Fibroblast of villous mesenchyme (primary cell): Measurements from ENCODE around the gene PIP4K2A. TPM values are rescaled to one million over a fixed set of nuclear protein-coding genes. Genes with fewer than 3 reads are reported as not detected.

Source experiments
- DNase-seq: peaks from one replicate; pipeline ENCODE4 v3.0.0-alpha.2; 2010; ENCODE audit warnings: low read depth
- H3K4me3 ChIP-seq: 2 replicates; pipeline ENCODE4 v1.5.1; 2011; ENCODE audit warnings: low read depth, mild to moderate bottlenecking, low read length
- CTCF ChIP-seq: IDR thresholded peaks from 2 replicates; pipeline ENCODE4 v1.5.1; 2012; ENCODE audit warnings: low read depth, mild to moderate bottlenecking, low read length; ENCODE audit not compliant: insufficient read depth
- total RNA-seq: library from RNA; depleted of rRNA; stranded (reverse); fragments of >200 nt; gene quantifications from 2 replicates; pipeline ENCODE4 v1.2.3, GENCODE V29; 2012

PIP4K2A gene
- total RNA-seq, 1 donor = 35.8 TPM

DNA sequence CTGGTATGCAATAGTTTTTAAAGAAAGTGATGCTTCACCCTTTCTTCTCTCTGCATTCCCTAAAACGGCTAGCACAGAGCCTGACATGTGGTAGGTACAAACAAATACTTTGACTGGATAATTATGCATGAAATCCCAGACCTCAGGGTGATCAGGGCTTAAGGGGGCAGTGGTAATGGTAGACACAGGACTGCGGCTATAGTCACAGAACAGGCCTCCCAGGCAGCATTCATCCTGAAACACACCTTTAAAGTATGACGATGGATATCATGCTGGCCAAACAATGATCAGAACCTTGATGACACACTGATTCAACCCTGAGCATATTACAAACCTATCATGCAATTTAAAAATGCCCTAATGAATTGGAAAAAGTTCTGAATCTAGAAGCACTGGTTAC, 110.8 kb downstream of the PIP4K2A start:
- no peak overlapping the region for H3K4me3 ChIP-seq
- TF ChIP-seq CTCF = no peak
- no peak for DNase-seq

DNA sequence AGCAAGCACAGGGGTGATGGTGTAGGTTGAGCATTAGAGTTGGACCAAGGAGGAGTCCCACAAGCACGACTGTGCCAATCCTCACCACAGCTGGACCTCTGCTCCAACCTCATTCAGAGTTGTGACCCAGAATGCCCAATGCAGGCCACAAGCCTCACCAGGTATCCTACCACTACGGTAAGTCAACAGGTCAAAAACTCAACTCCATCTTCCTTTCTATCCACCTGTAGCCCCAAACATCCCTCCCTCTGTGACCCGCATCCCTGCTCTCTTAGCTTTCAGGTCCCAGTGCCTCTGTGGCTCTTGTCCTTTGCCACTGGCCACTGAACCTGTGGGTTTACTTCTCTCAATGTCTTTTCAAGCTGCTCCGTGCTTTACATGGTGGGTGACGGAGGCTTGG, 112.8 kb downstream of the PIP4K2A start:
- DNase-seq = no peak
- no peak for TF ChIP-seq CTCF
- no peak overlapping the region for H3K4me3 ChIP-seq

DNA sequence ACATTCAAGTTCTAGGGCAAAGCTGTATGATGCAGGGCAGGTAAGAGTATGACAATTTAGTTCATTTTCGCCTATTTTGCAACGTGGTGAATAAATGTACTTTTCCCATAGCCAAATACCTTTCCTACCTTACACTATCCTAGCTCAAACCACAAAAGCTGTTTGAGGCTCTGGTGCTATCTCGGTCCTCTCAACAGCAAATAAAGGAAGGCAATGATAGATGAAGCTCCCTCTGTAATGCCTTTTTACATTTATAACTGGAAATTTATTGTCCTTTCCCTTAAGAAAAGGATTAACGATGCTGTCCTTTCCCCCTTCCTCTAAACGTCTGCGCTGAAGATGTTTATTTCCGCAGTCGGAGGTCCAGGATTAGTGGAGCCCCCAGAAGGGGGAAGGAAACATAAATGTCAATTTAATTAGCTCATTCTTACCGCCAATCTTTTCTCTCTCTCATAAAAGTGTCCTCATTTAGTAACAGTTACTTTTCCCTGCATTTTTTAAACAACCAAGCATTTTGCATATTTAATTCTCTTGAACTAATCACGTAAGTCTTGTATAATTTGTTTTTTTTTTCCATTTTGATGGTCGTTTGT, 114.6 kb downstream of the PIP4K2A start:
- TF ChIP-seq CTCF = no peak
- H3K4me3 ChIP-seq = no peak overlapping the region
- DNase-seq = peak; percentile 20

GRCh38 chr10:22599048-22599561, 115.3 kb downstream of the PIP4K2A start:
- TF ChIP-seq CTCF = no peak
- peak; percentile 75 for DNase-seq
- no peak overlapping the region for H3K4me3 ChIP-seq

- no peak overlapping the region for H3K4me3 ChIP-seq
- TF ChIP-seq CTCF = no peak
- DNase-seq = peak; percentile 26
Measured at GRCh38 chr10:22598478-22598877, 115.9 kb downstream of the PIP4K2A start.

DNA sequence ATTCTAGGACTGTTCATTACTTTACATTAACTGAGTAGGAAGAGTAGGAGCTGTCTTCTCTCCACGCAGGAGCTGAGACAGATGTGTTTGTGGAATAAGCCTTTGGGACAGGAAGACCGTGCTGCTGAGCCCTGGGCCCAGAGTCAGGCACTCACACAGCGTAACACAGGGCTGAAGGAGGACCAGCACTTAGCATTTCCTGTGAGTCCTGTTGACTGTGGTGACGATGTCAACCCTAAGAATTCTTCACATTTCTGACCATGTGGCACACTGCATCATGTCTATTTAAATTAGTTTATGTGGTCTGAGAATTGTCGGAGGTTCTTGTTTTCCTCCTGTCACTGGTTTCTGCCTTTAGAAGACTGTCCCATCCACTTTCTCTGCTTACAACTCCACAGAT, 117.2 kb downstream of the PIP4K2A start:
- no peak for TF ChIP-seq CTCF
- no peak overlapping the region for H3K4me3 ChIP-seq
- DNase-seq = no peak
